ENCODE measurements around the gene PARPBP. TPM values are rescaled to one million over a fixed set of nuclear protein-coding genes. Genes with fewer than 3 reads are reported as not detected.

Gene PARPBP
- total and polyA plus RNA-seq, 4 experiments from 2014 or later, result 2.1 to 2.8 (median 2.4) TPM

DNA sequence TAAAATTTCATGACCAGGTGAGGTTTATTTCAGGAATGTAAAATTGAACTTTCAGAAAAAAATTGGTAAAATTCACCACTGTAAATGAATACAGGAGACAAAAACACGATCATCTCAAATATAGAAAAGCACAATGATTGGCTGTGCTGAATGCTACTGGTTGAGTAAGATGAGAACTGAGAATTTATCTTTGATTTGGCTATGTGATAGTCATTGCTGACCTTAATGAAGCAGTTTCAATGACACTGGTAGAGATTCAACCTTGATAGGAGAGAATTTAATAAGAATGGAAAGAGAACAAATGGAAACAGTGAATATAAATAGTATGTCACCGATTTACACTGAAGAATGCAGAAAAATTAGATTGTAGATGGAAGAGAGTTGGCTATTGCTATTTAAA, 84.0 kb downstream of the PARPBP start:
- POLR2A ChIA-PET (ENCODE audit: partially characterized antibody), result no interaction called here
- no peak overlapping the region for H3K4me3 Mint-ChIP-seq
- H3K36me3 Mint-ChIP-seq, result peaks cover 0 to 9% of the 10 kb centered on the region in 2 donors
- no peak overlapping the region for H3K27ac ChIP-seq (ENCODE audit: low read depth, low read length)
- H3K9me3 Mint-ChIP-seq, result peaks cover 2 to 22% (median 13%) of the 10 kb centered on the region in 8 donors
- CTCF ChIA-PET (ENCODE audit: partially characterized antibody), result no interaction called here
- no peaks in the 10 kb centered on the region for H3K36me3 ChIP-seq (ENCODE audit: insufficient read depth, low read length)
- H3K4me1 Mint-ChIP-seq, result no peaks in the 10 kb centered on the region
- H3K4me1 ChIP-seq (ENCODE audit: insufficient read depth, low read length), result no peaks in the 10 kb centered on the region
- no peak overlapping the region for H3K27ac Mint-ChIP-seq
- H3K27me3 Mint-ChIP-seq, result no peaks in the 10 kb centered on the region
- DNase-seq, result no peak
- intact Hi-C loops (cut with micrococcal nuclease), result no loop called here
- no peaks in the 10 kb centered on the region for H3K9me3 ChIP-seq (ENCODE audit: control insufficient read depth in 1 of 2, low read length in 2 of 2)
- no peaks in the 10 kb centered on the region for H3K27me3 ChIP-seq (ENCODE audit: insufficient read depth, low read length)
- no peak overlapping the region for H3K4me3 ChIP-seq (ENCODE audit: low read length in 2 of 2)

DNA sequence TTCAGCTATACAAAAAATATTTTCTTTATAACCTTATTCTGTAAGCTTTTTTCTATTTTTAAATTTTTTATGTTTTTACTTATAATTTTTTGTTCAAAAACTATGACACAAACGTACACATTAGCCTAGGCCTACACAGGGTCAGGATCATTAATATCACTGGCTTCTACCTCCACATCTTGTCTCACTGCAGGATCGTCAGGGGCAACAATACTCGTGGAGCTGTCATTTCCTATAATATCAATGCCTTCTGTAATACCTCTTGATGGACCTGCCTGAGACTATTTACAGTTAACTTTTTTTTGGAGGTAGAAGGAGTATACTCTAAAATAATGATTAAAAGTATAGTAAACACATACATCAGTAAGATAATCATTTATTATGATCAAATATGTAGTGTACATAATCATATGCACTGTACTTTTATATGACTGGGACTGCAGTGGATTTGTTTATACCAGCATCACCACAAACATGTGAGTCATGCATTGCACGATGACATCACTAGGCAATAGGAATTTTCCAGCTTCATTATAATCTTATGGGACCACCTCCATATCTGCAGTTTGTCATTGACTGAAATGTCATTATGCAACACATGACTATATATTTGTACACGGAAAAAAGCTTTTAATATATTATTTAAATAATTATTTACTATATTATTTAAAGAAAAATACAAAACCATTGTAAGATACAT, 96.2 kb downstream of the PARPBP start:
- H3K27ac Mint-ChIP-seq, result no peak overlapping the region
- no peaks in the 10 kb centered on the region for H3K27me3 ChIP-seq (ENCODE audit: insufficient read depth, low read length)
- CTCF ChIA-PET (ENCODE audit: partially characterized antibody), result no interaction called here
- H3K36me3 ChIP-seq (ENCODE audit: insufficient read depth, low read length), result no peaks in the 10 kb centered on the region
- no peak overlapping the region for H3K4me3 Mint-ChIP-seq
- no peaks in the 10 kb centered on the region for H3K4me1 Mint-ChIP-seq
- POLR2A ChIA-PET (ENCODE audit: partially characterized antibody), result no interaction called here
- DNase-seq, result no peak
- peaks cover 0 to 7% (median 0%) of the 10 kb centered on the region in 8 donors for H3K9me3 Mint-ChIP-seq
- H3K9me3 ChIP-seq (ENCODE audit: control insufficient read depth in 1 of 2, low read length in 2 of 2), result no peaks in the 10 kb centered on the region
- intact Hi-C loops (cut with micrococcal nuclease), result no loop called here
- no peak overlapping the region for H3K4me3 ChIP-seq (ENCODE audit: low read length in 2 of 2)
- H3K27me3 Mint-ChIP-seq, result no peaks in the 10 kb centered on the region
- H3K36me3 Mint-ChIP-seq, result no peaks in the 10 kb centered on the region
- no peaks in the 10 kb centered on the region for H3K4me1 ChIP-seq (ENCODE audit: insufficient read depth, low read length)
- no peak overlapping the region for H3K27ac ChIP-seq (ENCODE audit: low read depth, low read length)

DNA sequence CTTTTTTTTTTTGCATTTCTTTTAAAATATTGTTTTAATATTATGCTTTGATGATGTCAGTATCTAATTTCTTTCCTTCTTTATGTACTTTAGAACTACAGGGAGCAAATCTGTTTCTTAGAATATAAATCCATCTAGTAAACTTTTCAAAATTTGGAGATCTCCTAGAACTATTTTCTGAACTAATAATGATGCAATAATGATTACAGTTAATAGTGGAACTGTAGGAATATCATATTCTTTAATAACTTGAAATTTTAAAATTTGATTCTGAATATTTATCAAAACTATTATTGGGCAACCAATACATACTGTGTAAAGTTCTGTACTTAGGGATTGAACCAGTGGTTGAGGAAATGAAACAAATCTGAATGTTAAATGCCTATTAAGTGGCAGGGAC, 100.8 kb downstream of the PARPBP start:
- no peaks in the 10 kb centered on the region for H3K4me1 Mint-ChIP-seq
- no peaks in the 10 kb centered on the region for H3K36me3 ChIP-seq (ENCODE audit: insufficient read depth, low read length)
- no peak overlapping the region for H3K27ac ChIP-seq (ENCODE audit: low read depth, low read length)
- H3K4me3 Mint-ChIP-seq, result no peak overlapping the region
- CTCF ChIA-PET (ENCODE audit: partially characterized antibody), result no interaction called here
- intact Hi-C loops (cut with micrococcal nuclease), result no loop called here
- H3K4me3 ChIP-seq (ENCODE audit: low read length in 2 of 2), result no peak overlapping the region
- no peak overlapping the region for H3K27ac Mint-ChIP-seq
- no peaks in the 10 kb centered on the region for H3K4me1 ChIP-seq (ENCODE audit: insufficient read depth, low read length)
- no peaks in the 10 kb centered on the region for H3K27me3 Mint-ChIP-seq
- POLR2A ChIA-PET (ENCODE audit: partially characterized antibody), result no interaction called here
- no peaks in the 10 kb centered on the region for H3K27me3 ChIP-seq (ENCODE audit: insufficient read depth, low read length)
- no peaks in the 10 kb centered on the region for H3K36me3 Mint-ChIP-seq
- H3K9me3 ChIP-seq (ENCODE audit: control insufficient read depth in 1 of 2, low read length in 2 of 2), result no peaks in the 10 kb centered on the region
- no peak for DNase-seq
- H3K9me3 Mint-ChIP-seq, result peaks cover 0 to 2% (median 0%) of the 10 kb centered on the region in 8 donors

DNA sequence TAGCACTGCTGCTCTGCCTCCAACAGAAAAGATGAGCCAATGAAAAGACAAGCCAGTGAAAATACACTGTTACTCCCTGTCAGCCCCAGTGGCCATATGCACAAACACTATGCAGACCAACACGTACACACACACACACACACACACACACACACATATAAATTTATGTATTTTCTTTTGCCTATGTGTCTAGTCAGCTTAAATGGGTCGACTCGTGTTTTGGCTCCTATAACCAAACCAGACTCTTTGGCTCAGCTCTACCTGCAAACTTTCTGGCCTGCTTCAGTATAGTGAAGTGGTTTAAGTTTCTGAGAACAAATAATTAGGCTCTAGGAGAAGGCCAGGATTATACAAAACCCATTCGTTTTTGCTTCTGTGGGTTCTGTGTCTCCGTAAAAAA, 108.0 kb downstream of the PARPBP start:
- Histone ChIP-seq H3K9me3 (ENCODE audit: control insufficient read depth in 1 of 2, low read length in 2 of 2) (no peaks in the 10 kb centered on the region), H3K36me3 (ENCODE audit: insufficient read depth, low read length) (no peaks in the 10 kb centered on the region), H3K4me3 (ENCODE audit: low read length in 2 of 2) (no peak overlapping the region), H3K27me3 (ENCODE audit: insufficient read depth, low read length) (no peaks in the 10 kb centered on the region), H3K4me1 (ENCODE audit: insufficient read depth, low read length) (no peaks in the 10 kb centered on the region), H3K27ac (ENCODE audit: low read depth, low read length) (no peak overlapping the region)
- Mint-ChIP-seq H3K27me3 (peaks cover 0 to 7% of the 10 kb centered on the region in 2 donors), H3K36me3 (no peaks in the 10 kb centered on the region), H3K4me1 (no peaks in the 10 kb centered on the region), H3K27ac (no peak overlapping the region), H3K9me3 (peaks cover 0 to 5% (median 0%) of the 10 kb centered on the region in 8 donors), H3K4me3 (no peak overlapping the region)
- POLR2A ChIA-PET (ENCODE audit: partially characterized antibody), result no interaction called here
- CTCF ChIA-PET (ENCODE audit: partially characterized antibody), result no interaction called here
- intact Hi-C loops (cut with micrococcal nuclease), result no loop called here
- DNase-seq, result no peak

DNA sequence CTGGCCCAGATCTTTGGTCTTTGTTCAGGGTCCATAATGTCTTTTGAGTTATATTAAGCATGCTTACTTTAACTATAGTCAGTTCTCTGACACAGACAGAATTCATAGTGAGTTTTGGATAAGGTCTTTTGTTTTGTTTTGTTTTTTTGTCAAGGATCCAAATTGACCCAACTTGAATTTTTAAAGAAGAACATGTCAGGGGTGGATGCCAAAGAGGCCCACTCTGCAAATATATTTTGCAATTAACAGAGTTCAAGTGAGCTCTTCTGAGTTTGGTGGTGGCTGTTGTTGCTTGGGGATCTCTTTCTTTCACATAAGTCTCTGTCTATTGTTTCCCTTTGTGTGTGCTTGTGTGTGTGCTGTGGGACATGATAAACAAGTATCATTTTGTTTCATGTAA, 112.1 kb downstream of the PARPBP start:
- H3K36me3 Mint-ChIP-seq, result no peaks in the 10 kb centered on the region
- H3K4me1 ChIP-seq (ENCODE audit: insufficient read depth, low read length), result no peaks in the 10 kb centered on the region
- ChIA-PET CTCF (ENCODE audit: partially characterized antibody) (interaction anchor here (1.7 kb wide), 1 partner anchor 97 kb away, joined by 5 read pairs; no protein-coding TSS in a partner anchor), POLR2A (ENCODE audit: partially characterized antibody) (no interaction called here)
- H3K36me3 ChIP-seq (ENCODE audit: insufficient read depth, low read length), result no peaks in the 10 kb centered on the region
- no peaks in the 10 kb centered on the region for H3K4me1 Mint-ChIP-seq
- no peak overlapping the region for H3K4me3 Mint-ChIP-seq
- no peak for DNase-seq
- no peak overlapping the region for H3K4me3 ChIP-seq (ENCODE audit: low read length in 2 of 2)
- peaks cover 0 to 11% of the 10 kb centered on the region in 2 donors for H3K27me3 Mint-ChIP-seq
- H3K9me3 ChIP-seq (ENCODE audit: control insufficient read depth in 1 of 2, low read length in 2 of 2), result no peaks in the 10 kb centered on the region
- H3K27me3 ChIP-seq (ENCODE audit: insufficient read depth, low read length), result no peaks in the 10 kb centered on the region
- H3K27ac ChIP-seq (ENCODE audit: low read depth, low read length), result no peak overlapping the region
- no peak overlapping the region for H3K27ac Mint-ChIP-seq
- intact Hi-C loops (cut with micrococcal nuclease), result no loop called here
- H3K9me3 Mint-ChIP-seq, result no peaks in the 10 kb centered on the region

DNA sequence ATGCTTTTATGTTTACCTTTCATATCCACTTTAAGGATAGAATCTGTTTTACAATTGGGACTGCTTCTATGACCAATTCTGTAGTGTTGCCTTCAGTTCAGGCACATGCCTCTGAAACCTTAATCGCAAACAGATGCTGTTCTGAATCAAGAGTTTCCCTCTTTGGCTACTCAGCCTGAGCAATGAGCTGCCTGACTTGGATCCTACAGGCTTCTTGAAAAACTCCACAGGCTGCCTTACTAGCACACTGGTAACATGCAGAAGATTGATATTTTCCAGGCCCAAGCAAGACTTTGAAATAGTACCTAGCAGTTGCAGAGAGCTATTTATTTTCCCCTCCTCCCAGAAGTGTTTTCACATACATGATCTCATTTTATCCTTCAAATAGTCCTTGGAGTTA, 112.5 kb downstream of the PARPBP start:
- H3K4me1 Mint-ChIP-seq, result no peaks in the 10 kb centered on the region
- ChIA-PET CTCF (ENCODE audit: partially characterized antibody) (interaction anchor here (1.7 kb wide), 1 partner anchor 97 kb away, joined by 5 read pairs; no protein-coding TSS in a partner anchor), POLR2A (ENCODE audit: partially characterized antibody) (no interaction called here)
- Histone ChIP-seq H3K4me3 (ENCODE audit: low read length in 2 of 2) (no peak overlapping the region), H3K27ac (ENCODE audit: low read depth, low read length) (no peak overlapping the region), H3K4me1 (ENCODE audit: insufficient read depth, low read length) (no peaks in the 10 kb centered on the region), H3K27me3 (ENCODE audit: insufficient read depth, low read length) (no peaks in the 10 kb centered on the region), H3K9me3 (ENCODE audit: control insufficient read depth in 1 of 2, low read length in 2 of 2) (no peaks in the 10 kb centered on the region), H3K36me3 (ENCODE audit: insufficient read depth, low read length) (no peaks in the 10 kb centered on the region)
- H3K27me3 Mint-ChIP-seq, result peaks cover 0 to 11% of the 10 kb centered on the region in 2 donors
- no peak overlapping the region for H3K4me3 Mint-ChIP-seq
- H3K9me3 Mint-ChIP-seq, result peaks cover 0 to 2% (median 0%) of the 10 kb centered on the region in 8 donors
- DNase-seq, result no peak
- no peaks in the 10 kb centered on the region for H3K36me3 Mint-ChIP-seq
- H3K27ac Mint-ChIP-seq, result no peak overlapping the region
- intact Hi-C loops (cut with micrococcal nuclease), result no loop called here

DNA sequence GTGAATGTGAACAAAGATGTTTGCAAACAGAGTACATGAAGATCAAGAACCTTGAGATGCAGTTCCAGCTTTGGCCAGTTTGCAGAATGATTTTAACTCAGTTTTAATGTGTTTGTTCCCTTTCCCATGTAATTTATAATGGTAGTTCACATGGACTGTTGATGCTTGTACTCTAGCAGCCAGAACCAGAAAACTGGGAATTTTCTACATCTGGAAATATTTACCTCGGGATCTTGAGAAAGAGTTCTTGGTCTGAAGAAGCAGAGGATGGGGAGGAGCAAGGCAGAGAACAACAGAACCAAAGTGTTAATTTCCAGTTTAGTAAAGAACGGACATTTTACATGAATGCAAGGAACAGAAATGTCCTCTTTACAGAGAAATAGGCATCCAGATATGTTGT, 114.6 kb downstream of the PARPBP start:
- no peak for DNase-seq
- ChIA-PET POLR2A (ENCODE audit: partially characterized antibody) (no interaction called here), CTCF (ENCODE audit: partially characterized antibody) (no interaction called here)
- Mint-ChIP-seq H3K4me1 (no peaks in the 10 kb centered on the region), H3K36me3 (no peaks in the 10 kb centered on the region), H3K27ac (no peak overlapping the region), H3K4me3 (no peak overlapping the region), H3K27me3 (peaks cover 2 to 13% of the 10 kb centered on the region in 2 donors), H3K9me3 (peaks cover 0 to 13% (median 2%) of the 10 kb centered on the region in 8 donors)
- intact Hi-C loops (cut with micrococcal nuclease), result no loop called here
- Histone ChIP-seq H3K4me1 (ENCODE audit: insufficient read depth, low read length) (no peaks in the 10 kb centered on the region), H3K36me3 (ENCODE audit: insufficient read depth, low read length) (no peaks in the 10 kb centered on the region), H3K9me3 (ENCODE audit: control insufficient read depth in 1 of 2, low read length in 2 of 2) (no peaks in the 10 kb centered on the region), H3K27me3 (ENCODE audit: insufficient read depth, low read length) (no peaks in the 10 kb centered on the region), H3K27ac (ENCODE audit: low read depth, low read length) (no peak overlapping the region), H3K4me3 (ENCODE audit: low read length in 2 of 2) (no peak overlapping the region)
